Measurements from ENCODE around the gene CMYA5.
A peak's percentile ranks its signal among the peaks of the same experiment; 100 is the strongest.

Gene CMYA5

DNA sequence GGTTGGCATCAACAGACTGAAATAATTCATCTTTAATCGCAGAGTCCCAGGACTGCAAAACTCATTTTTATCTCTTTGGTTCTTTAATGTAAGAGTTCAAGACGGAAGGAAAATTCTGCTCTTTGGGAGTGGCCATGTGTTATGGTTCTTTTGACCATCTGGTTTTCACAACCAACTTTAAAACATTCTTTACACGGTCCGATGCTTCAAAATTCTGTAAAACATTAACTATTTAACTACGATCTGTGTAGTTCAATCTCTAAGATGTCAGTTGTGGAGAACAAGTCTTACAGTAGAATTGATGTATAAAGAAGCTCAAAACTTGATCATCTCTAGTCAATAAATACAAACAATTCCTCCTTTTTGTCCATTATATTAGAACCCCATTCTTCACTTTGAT lies 83.0 kb downstream of the CMYA5 start:
- H3K27ac ChIP-seq, result no peak overlapping the region
- TF ChIP-seq, protein P1, sequence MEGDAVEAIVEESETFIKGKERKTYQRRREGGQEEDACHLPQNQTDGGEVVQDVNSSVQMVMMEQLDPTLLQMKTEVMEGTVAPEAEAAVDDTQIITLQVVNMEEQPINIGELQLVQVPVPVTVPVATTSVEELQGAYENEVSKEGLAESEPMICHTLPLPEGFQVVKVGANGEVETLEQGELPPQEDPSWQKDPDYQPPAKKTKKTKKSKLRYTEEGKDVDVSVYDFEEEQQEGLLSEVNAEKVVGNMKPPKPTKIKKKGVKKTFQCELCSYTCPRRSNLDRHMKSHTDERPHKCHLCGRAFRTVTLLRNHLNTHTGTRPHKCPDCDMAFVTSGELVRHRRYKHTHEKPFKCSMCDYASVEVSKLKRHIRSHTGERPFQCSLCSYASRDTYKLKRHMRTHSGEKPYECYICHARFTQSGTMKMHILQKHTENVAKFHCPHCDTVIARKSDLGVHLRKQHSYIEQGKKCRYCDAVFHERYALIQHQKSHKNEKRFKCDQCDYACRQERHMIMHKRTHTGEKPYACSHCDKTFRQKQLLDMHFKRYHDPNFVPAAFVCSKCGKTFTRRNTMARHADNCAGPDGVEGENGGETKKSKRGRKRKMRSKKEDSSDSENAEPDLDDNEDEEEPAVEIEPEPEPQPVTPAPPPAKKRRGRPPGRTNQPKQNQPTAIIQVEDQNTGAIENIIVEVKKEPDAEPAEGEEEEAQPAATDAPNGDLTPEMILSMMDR (conservative IDR thresholded peaks at IDR 0.05), result no peak

DNA sequence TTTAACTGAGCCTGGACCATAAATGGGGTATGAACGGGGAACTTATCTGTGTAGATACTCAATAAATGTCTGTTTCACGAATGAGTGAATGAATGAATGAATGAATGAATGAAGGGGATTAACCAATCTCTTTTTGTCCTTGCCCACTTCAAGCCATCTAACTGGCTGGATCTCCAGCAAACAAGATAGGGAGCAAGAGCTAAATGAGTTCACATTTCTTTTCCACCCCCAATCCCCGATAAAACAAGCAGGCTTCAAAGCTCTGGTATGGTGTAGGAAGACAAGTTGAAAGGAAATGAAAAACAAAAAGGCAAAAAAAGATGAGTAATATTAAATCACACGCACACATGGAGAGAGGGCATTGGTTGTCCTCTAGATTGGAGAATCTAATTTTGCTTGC lies 84.0 kb downstream of the CMYA5 start:
- TF ChIP-seq, protein P1 (conservative IDR thresholded peaks at IDR 0.05), result no peak
- no peak overlapping the region for H3K27ac ChIP-seq

DNA sequence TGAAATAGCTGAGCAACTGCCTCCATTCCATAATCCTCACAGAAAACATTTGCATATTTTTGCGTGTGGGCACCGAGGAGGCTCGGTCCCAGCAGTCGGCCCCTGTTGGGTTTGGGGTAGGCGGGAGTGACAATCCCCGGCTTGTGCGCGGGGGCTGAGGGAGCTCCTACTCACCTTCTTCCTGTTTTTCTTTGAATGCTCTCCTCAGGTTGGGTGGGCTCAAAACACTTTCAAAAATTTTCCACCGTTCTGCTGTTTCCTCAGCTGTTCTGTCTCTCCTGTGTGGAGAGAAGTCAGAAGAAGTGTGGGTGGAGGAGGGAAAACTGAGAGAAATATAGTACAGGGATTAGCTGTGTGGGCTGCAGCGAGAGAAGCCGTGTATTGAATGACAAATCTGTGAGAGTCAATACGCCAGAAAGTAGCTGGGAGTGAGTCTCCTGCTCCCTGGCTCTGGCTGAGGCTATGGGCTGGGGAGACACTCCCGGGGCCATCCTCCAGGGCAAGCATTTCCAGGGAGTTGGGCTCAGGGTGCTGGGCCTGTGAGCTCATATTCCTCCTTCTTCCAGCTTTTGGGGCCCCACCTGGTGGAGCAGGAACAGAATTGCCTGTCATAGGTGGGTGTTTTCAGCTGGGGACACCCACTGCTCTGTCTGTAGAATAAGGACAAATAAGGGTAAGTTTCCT lies 84.7 kb downstream of the CMYA5 start:
- no peak overlapping the region for H3K27ac ChIP-seq
- TF ChIP-seq, protein P1 (conservative IDR thresholded peaks at IDR 0.05), result no peak

DNA sequence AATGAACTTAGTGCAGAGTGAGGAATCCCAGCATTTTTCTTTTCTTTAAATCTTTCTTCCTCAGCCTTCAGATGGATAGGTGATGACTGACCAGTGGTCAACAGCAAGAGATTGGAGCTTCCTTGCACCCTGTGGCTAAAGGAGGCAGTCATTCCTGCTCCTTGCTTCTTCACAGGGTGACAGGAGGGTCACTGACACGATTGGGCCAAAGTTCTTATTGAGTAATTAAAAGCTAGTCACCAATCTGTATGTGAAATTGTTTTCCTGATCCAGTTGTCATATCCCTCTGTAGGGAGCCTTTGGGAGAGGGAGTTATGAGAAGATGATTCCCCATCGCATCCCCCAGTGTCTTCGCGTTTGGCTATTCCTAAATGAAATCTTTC lies 85.2 kb downstream of the CMYA5 start:
- H3K27ac ChIP-seq, result no peak overlapping the region
- TF ChIP-seq, protein P1 (conservative IDR thresholded peaks at IDR 0.05), result no peak

DNA sequence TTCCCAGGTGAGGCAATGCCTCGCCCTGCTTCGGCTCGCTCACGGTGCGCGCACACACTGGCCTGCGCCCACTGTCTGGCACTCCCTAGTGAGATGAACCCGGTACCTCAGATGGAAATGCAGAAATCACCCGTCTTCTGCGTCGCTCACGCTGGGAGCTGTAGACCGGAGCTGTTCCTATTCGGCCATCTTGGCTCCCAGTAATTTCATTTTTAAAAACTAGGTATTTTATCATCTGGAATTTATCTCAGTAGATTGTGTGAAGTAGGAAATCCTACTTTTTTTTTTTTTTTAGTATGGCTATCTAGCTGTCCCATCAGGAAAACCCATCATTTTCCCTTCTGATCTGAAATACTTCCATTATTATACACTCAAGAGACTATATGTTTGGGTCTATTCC lies 95.1 kb downstream of the CMYA5 start:
- peak overlapping the region; percentile 65 for H3K27ac ChIP-seq

DNA sequence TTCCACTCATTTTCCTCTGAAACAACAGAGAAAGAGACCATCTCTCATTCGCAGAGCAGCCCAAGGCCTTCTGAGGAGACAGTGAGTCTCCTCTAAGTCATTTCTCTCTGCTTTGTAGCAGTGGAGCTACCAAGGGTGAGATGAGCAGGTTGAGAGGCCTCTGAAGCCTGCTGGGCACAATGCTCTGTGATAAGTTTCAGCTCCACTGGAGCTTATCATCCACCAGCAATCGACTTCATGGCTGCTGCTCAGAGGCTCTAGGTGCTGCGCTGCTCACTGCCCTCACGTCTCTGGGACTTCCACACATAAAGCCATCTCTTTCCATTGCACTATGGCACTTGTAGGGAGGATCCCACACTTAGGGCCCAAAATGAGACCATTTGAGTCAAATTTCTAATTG lies 96.3 kb downstream of the CMYA5 start:
- TF ChIP-seq, protein P1 (conservative IDR thresholded peaks at IDR 0.05), result no peak
- H3K27ac ChIP-seq, result no peak overlapping the region

DNA sequence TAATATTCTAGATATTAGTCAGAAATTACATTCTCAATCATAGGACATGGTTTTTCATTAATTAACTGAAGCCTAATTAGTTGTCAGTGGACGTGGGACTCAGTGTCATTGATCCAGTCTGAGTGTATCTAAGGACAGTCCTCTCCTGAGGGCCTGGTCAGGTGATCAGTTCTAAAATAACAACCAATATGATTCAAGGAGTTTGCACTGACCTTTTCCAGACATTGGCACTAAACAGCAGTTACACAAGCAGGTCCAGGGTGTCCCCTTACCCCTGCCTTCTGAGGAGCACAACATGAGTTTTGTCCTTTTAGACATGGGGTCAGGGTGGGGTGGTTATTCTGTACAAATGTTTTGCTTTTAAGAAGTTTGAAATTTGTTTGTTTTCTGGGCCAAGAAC lies 97.8 kb downstream of the CMYA5 start:
- no peak overlapping the region for H3K27ac ChIP-seq
- TF ChIP-seq, protein P1 (conservative IDR thresholded peaks at IDR 0.05), result no peak

DNA sequence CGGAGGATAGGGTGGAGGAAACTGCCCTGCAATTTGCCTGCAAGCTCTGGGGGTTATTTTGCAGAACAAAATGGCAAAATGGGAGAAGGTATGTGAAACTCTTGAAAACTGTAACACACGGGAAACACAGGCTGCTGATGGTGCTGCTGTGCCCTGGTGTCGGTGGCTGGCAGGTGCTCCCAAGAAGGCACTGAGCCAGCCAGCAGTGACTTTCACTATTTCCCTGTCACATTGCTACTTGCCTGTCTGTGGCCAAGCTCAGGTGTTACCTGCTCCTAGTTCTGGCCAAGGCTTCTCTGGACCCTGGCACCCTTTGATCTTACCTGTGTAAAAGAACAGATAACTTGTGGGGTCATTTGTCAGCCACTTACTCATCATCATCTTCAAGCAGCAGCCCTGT lies 102.2 kb downstream of the CMYA5 start:
- peak overlapping the region; percentile 64 for H3K27ac ChIP-seq
- TF ChIP-seq, protein P1 (conservative IDR thresholded peaks at IDR 0.05), result no peak
